Glutamatergic neuron (in vitro differentiated cells): Measurements from ENCODE around the gene SHD. TPM values are rescaled to one million over a fixed set of nuclear protein-coding genes. Genes with fewer than 3 reads are reported as not detected.

Experiments used
- DNase-seq: peaks from one replicate; pipeline ENCODE4 v3.0.0; 2022
- H3K27ac Mint-ChIP-seq: one replicate; pipeline ENCODE4 v1.8.0; 2020; ENCODE audit warnings: mild to moderate bottlenecking, mixed read lengths, inconsistent platforms; ENCODE audit not compliant: unreplicated experiment
- H3K27me3 Mint-ChIP-seq: one replicate; pipeline ENCODE4 v1.8.0; 2020; ENCODE audit warnings: mild to moderate bottlenecking, moderate library complexity, mixed read lengths, inconsistent platforms; ENCODE audit not compliant: unreplicated experiment
- H3K36me3 Mint-ChIP-seq: one replicate; pipeline ENCODE4 v1.8.0; 2020; ENCODE audit warnings: mild to moderate bottlenecking, mixed read lengths, inconsistent platforms; ENCODE audit not compliant: unreplicated experiment
- H3K4me1 Mint-ChIP-seq: one replicate; pipeline ENCODE4 v1.8.0; 2020; ENCODE audit warnings: mild to moderate bottlenecking, low read depth, mixed read lengths, inconsistent platforms; ENCODE audit not compliant: unreplicated experiment
- H3K4me3 Mint-ChIP-seq: one replicate; pipeline ENCODE4 v1.8.0; 2020; ENCODE audit warnings: mild to moderate bottlenecking, mixed read lengths, inconsistent platforms; ENCODE audit not compliant: unreplicated experiment
- H3K9me3 Mint-ChIP-seq: one replicate; pipeline ENCODE4 v1.8.0; 2020; ENCODE audit warnings: mild to moderate bottlenecking, moderate library complexity, mixed read lengths, inconsistent platforms; ENCODE audit not compliant: unreplicated experiment
- CTCF ChIP-seq: fragments of 200-600 bp; sonication (generic); IDR thresholded peaks from one replicate; pipeline ENCODE4 v1.5.0; 2021; ENCODE audit not compliant: partially characterized antibody, unreplicated experiment
- total RNA-seq: library from RNA; stranded (reverse); fragmentation: NEBNext Ultra II Directional; extraction: Animal tissue kit (Norgen Biotek cat#: 25700); gene quantifications from one replicate; pipeline ENCODE4 v1.2.1, GENCODE V29; 2021; ENCODE audit not compliant: unreplicated experiment

The SHD gene
- total RNA-seq, 1 donor from 2014 or later: 254 TPM

- TF ChIP-seq CTCF: no peak
- DNase-seq: peak; percentile 42
- H3K36me3 Mint-ChIP-seq: no peaks in the 10 kb centered on the region
Measured at GRCh38 chr19:4295972-4296771, 17.1 kb downstream of the SHD start.

GRCh38 chr19:4297901-4298809, 19.1 kb downstream of the SHD start:
- no peak for TF ChIP-seq CTCF
- DNase-seq: no peak
- Mint-ChIP-seq H3K4me1 (peaks cover 8% of the 10 kb centered on the region), H3K36me3 (no peaks in the 10 kb centered on the region), H3K27ac (no peak overlapping the region), H3K27me3 (peaks cover 5% of the 10 kb centered on the region), H3K4me3 (no peak overlapping the region), H3K9me3 (peaks cover 4% of the 10 kb centered on the region)

More at GRCh38 chr19:4295972-4296771, 17.1 kb downstream of the SHD start:
- peaks cover 2% of the 10 kb centered on the region for H3K27me3 Mint-ChIP-seq
- peaks cover 1% of the 10 kb centered on the region for H3K9me3 Mint-ChIP-seq
- H3K4me3 Mint-ChIP-seq: no peak overlapping the region
- no peak overlapping the region for H3K27ac Mint-ChIP-seq
- peaks cover 4% of the 10 kb centered on the region for H3K4me1 Mint-ChIP-seq

GRCh38 chr19:4298810-4299550, 19.9 kb downstream of the SHD start:
- Mint-ChIP-seq H3K27ac (no peak overlapping the region), H3K36me3 (no peaks in the 10 kb centered on the region), H3K9me3 (peaks cover 4% of the 10 kb centered on the region), H3K4me3 (no peak overlapping the region), H3K27me3 (peaks cover 5% of the 10 kb centered on the region), H3K4me1 (peaks cover 8% of the 10 kb centered on the region)
- no peak for TF ChIP-seq CTCF
- DNase-seq: no peak

- TF ChIP-seq CTCF: no peak
- Mint-ChIP-seq H3K4me3 (no peak overlapping the region), H3K27ac (no peak overlapping the region)
Measured at GRCh38 chr19:4300589-4300988, 21.5 kb downstream of the SHD start.

More at GRCh38 chr19:4300589-4300988, 21.5 kb downstream of the SHD start:
- no peak for DNase-seq
- no peaks in the 10 kb centered on the region for H3K36me3 Mint-ChIP-seq
- peaks cover 8% of the 10 kb centered on the region for H3K9me3 Mint-ChIP-seq
- peaks cover 5% of the 10 kb centered on the region for H3K27me3 Mint-ChIP-seq
- peaks cover 7% of the 10 kb centered on the region for H3K4me1 Mint-ChIP-seq
